ENCODE results near the gene NOD2.

NOD2 gene

GRCh38 chr16:50692644-50692998, 785 bp upstream of the NOD2 start:
- no peaks in the 10 kb centered on the region for H3K36me3 ChIP-seq (ENCODE audit: control insufficient read depth, insufficient read depth, low read length)
- DNase-seq = no peak
- H3K27me3 ChIP-seq (replicated peaks; ENCODE audit: control insufficient read depth, insufficient read depth, low read length, poor library complexity, severe bottlenecking) = no peaks in the 10 kb centered on the region
- H3K27ac ChIP-seq (ENCODE audit: insufficient read depth, low read length, poor library complexity, severe bottlenecking) = no peak overlapping the region
- H3K9me3 ChIP-seq (ENCODE audit: control insufficient read depth, low read length) = no peaks in the 10 kb centered on the region
- no peak overlapping the region for H3K4me3 ChIP-seq (ENCODE audit: insufficient read depth, low read depth, low read length, poor library complexity, severe bottlenecking)
- H3K4me1 ChIP-seq (ENCODE audit: control insufficient read depth, insufficient read depth, low read length, poor library complexity, severe bottlenecking) = peaks cover 34% of the 10 kb centered on the region

DNA sequence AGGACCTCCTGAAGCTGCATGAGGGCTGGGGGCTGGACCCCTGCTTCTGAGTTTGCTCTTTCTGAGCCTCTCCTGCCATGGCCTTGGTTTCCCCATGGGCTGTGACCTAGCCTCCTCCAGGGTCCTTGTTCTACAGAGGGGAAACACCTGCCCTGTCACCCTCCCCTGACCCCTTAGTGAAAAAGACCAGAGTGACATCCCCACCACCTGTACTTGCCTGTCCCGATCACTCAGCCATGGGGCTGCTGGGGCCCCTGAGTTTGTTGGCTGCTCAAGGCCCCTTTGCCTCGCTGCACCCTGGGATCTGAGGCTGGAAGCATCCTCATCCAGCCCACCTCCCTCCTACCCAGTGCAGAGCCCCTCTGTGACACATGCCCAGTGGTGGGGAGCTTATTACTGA, 800 bp downstream of the NOD2 start:
- DNase-seq = no peak
- no peaks in the 10 kb centered on the region for H3K36me3 ChIP-seq (ENCODE audit: control insufficient read depth, insufficient read depth, low read length)
- peak overlapping the region; percentile 63 for H3K4me3 ChIP-seq (ENCODE audit: insufficient read depth, low read depth, low read length, poor library complexity, severe bottlenecking)
- no peaks in the 10 kb centered on the region for H3K9me3 ChIP-seq (ENCODE audit: control insufficient read depth, low read length)
- no peak overlapping the region for H3K27ac ChIP-seq (ENCODE audit: insufficient read depth, low read length, poor library complexity, severe bottlenecking)
- H3K27me3 ChIP-seq (replicated peaks; ENCODE audit: control insufficient read depth, insufficient read depth, low read length, poor library complexity, severe bottlenecking) = no peaks in the 10 kb centered on the region
- H3K4me1 ChIP-seq (ENCODE audit: control insufficient read depth, insufficient read depth, low read length, poor library complexity, severe bottlenecking) = peaks cover 38% of the 10 kb centered on the region

GRCh38 chr16:50695017-50696000, 1.9 kb downstream of the NOD2 start:
- Histone ChIP-seq H3K9me3 (ENCODE audit: control insufficient read depth, low read length) (no peaks in the 10 kb centered on the region), H3K4me3 (ENCODE audit: insufficient read depth, low read depth, low read length, poor library complexity, severe bottlenecking) (no peak overlapping the region), H3K27ac (ENCODE audit: insufficient read depth, low read length, poor library complexity, severe bottlenecking) (peak overlapping the region; percentile 75), H3K4me1 (ENCODE audit: control insufficient read depth, insufficient read depth, low read length, poor library complexity, severe bottlenecking) (peaks cover 44% of the 10 kb centered on the region), H3K36me3 (ENCODE audit: control insufficient read depth, insufficient read depth, low read length) (no peaks in the 10 kb centered on the region), H3K27me3 (replicated peaks; ENCODE audit: control insufficient read depth, insufficient read depth, low read length, poor library complexity, severe bottlenecking) (no peaks in the 10 kb centered on the region)
- no peak for DNase-seq

GRCh38 chr16:50696126-50696525, 2.7 kb downstream of the NOD2 start:
- Histone ChIP-seq H3K4me3 (ENCODE audit: insufficient read depth, low read depth, low read length, poor library complexity, severe bottlenecking) (no peak overlapping the region), H3K9me3 (ENCODE audit: control insufficient read depth, low read length) (no peaks in the 10 kb centered on the region), H3K27me3 (replicated peaks; ENCODE audit: control insufficient read depth, insufficient read depth, low read length, poor library complexity, severe bottlenecking) (no peaks in the 10 kb centered on the region), H3K27ac (ENCODE audit: insufficient read depth, low read length, poor library complexity, severe bottlenecking) (peak overlapping the region; percentile 75), H3K4me1 (ENCODE audit: control insufficient read depth, insufficient read depth, low read length, poor library complexity, severe bottlenecking) (peaks cover 44% of the 10 kb centered on the region), H3K36me3 (ENCODE audit: control insufficient read depth, insufficient read depth, low read length) (no peaks in the 10 kb centered on the region)
- no peak for DNase-seq

DNA sequence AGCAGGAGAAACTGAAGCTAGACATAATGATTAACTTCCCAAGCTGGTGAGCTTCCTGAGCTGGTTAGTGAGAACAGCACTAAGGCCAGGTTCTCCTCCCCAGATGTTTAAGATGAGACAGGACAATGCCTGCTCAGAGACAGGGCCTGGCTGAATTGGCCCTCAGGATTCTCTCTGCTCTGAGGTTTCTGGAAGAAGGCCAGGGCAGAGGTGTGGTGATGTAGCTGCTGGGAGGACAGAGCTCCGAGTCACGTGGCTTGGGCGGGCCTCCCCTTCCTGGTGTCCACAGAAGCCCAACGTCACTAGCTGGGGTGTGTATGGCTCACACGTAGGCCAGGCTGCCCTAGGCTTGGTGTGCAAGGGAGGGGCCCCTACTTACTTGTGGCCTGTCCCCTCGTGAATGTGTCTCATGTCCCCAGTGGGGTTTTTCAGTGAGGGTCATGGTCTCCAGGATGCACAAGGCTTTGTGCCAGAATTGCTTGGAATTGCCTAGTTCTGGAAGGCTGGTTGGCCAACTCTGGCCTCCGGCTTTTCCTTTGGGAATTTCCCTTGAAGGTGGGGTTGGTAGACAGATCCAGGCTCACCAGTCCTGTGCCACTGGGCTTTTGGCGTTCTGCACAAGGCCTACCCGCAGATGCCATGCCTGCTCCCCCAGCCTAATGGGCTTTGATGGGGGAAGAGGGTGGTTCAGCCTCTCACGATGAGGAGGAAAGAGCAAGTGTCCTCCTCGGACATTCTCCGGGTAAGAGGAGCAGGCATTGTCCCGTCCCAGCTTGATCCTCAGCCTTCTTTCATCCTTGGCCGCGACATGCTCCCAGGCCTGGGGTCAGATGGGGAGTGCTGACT, 3.4 kb downstream of the NOD2 start:
- Histone ChIP-seq H3K27ac (ENCODE audit: insufficient read depth, low read length, poor library complexity, severe bottlenecking) (peak overlapping the region; percentile 75), H3K4me1 (ENCODE audit: control insufficient read depth, insufficient read depth, low read length, poor library complexity, severe bottlenecking) (peaks cover 44% of the 10 kb centered on the region)

GRCh38 chr16:50697421-50697715, 4.0 kb downstream of the NOD2 start:
- H3K27me3 ChIP-seq (replicated peaks; ENCODE audit: control insufficient read depth, insufficient read depth, low read length, poor library complexity, severe bottlenecking) = no peaks in the 10 kb centered on the region
- H3K4me1 ChIP-seq (ENCODE audit: control insufficient read depth, insufficient read depth, low read length, poor library complexity, severe bottlenecking) = peaks cover 44% of the 10 kb centered on the region
- H3K4me3 ChIP-seq (ENCODE audit: insufficient read depth, low read depth, low read length, poor library complexity, severe bottlenecking) = peak overlapping the region; percentile 49
- no peaks in the 10 kb centered on the region for H3K36me3 ChIP-seq (ENCODE audit: control insufficient read depth, insufficient read depth, low read length)
- DNase-seq = no peak
- H3K27ac ChIP-seq (ENCODE audit: insufficient read depth, low read length, poor library complexity, severe bottlenecking) = peak overlapping the region; percentile 75
- H3K9me3 ChIP-seq (ENCODE audit: control insufficient read depth, low read length) = no peaks in the 10 kb centered on the region

More for the DNA sequence above, 3.4 kb downstream of the NOD2 start:
- DNase-seq = peak; percentile 62 to 72 (median 65)
- H3K27me3 ChIP-seq (replicated peaks; ENCODE audit: control insufficient read depth, insufficient read depth, low read length, poor library complexity, severe bottlenecking) = no peaks in the 10 kb centered on the region
- peak overlapping the region; percentile 49 for H3K4me3 ChIP-seq (ENCODE audit: insufficient read depth, low read depth, low read length, poor library complexity, severe bottlenecking)
- H3K9me3 ChIP-seq (ENCODE audit: control insufficient read depth, low read length) = no peaks in the 10 kb centered on the region
- no peaks in the 10 kb centered on the region for H3K36me3 ChIP-seq (ENCODE audit: control insufficient read depth, insufficient read depth, low read length)

DNA sequence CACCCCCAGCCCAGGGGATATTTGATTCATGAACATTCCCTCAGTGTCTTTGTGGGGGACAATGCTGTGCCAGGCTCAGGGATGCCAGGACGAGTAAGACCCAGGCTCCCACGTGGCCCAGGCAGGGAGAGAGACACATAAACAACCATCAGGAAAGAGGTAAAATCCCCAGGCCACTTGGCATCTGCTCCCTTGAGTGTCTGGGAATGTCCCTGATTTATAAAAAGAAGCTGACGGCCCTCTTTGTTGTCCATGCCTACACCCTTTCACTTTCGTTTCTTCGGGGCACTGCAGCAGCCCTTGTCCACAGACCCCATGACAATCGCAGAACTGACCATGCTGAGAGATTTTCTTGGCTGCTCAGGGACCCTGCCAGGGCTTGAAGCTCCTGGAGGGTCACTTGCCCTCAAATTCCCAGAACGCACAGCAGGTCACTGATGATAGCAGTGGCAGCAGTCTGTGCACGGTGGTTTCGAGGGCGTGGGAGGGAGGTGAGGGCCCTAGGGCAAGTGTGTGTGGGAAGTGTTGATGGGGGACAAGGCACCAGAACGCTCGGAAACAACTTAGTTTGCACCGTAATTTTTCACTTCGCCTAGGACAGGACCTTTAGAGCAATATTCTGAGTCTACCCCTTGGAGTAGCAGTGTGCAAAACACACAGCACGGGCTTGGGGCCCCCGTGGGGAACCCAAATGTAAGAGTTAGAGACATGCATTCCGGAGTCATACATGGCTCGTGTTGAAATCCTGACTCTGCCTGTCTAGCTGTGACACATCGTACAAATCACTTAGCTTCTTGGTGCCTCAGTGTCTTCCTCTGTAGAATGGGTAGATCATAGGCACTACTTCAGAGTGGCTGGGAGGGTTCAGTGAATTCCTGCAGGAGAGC, 4.7 kb downstream of the NOD2 start:
- Histone ChIP-seq H3K36me3 (ENCODE audit: control insufficient read depth, insufficient read depth, low read length) (no peaks in the 10 kb centered on the region), H3K27me3 (replicated peaks; ENCODE audit: control insufficient read depth, insufficient read depth, low read length, poor library complexity, severe bottlenecking) (no peaks in the 10 kb centered on the region), H3K27ac (ENCODE audit: insufficient read depth, low read length, poor library complexity, severe bottlenecking) (peak overlapping the region; percentile 75), H3K9me3 (ENCODE audit: control insufficient read depth, low read length) (no peaks in the 10 kb centered on the region), H3K4me1 (ENCODE audit: control insufficient read depth, insufficient read depth, low read length, poor library complexity, severe bottlenecking) (peaks cover 44% of the 10 kb centered on the region), H3K4me3 (ENCODE audit: insufficient read depth, low read depth, low read length, poor library complexity, severe bottlenecking) (peak overlapping the region; percentile 49)
- DNase-seq = peak in 2 of 3 donors; percentile 25 to 46

GRCh38 chr16:50699326-50700159, 6.1 kb downstream of the NOD2 start:
- peak overlapping the region; percentile 58 for H3K27ac ChIP-seq (ENCODE audit: insufficient read depth, low read length, poor library complexity, severe bottlenecking)
- peaks cover 34% of the 10 kb centered on the region for H3K4me1 ChIP-seq (ENCODE audit: control insufficient read depth, insufficient read depth, low read length, poor library complexity, severe bottlenecking)
- no peaks in the 10 kb centered on the region for H3K27me3 ChIP-seq (replicated peaks; ENCODE audit: control insufficient read depth, insufficient read depth, low read length, poor library complexity, severe bottlenecking)
- DNase-seq = peak in 2 of 3 donors; percentile 33 to 54
- H3K9me3 ChIP-seq (ENCODE audit: control insufficient read depth, low read length) = peaks cover 6% of the 10 kb centered on the region
- H3K4me3 ChIP-seq (ENCODE audit: insufficient read depth, low read depth, low read length, poor library complexity, severe bottlenecking) = no peak overlapping the region
- H3K36me3 ChIP-seq (ENCODE audit: control insufficient read depth, insufficient read depth, low read length) = peaks cover 5% of the 10 kb centered on the region

DNA sequence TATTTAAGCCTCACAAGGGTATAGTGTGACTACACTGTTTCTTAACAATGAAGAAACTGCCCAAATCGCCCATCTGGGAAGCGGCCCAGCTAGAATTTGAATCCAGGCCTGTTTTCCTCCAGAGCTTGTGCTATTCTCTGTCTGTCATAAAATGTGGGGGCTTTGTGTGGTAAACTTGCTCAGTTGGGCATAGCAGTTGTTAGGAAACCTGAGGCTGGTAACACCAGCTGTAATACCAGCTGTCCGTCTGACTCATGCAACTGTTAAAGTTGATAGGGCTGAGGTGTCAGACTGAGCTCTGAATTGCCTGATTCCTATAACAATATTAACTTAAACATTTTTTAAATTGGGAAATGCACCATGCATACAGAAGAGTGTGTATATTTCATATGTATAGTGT, 9.3 kb downstream of the NOD2 start:
- no peak for DNase-seq

More for the DNA sequence above, 9.3 kb downstream of the NOD2 start:
- peaks cover 11% of the 10 kb centered on the region for H3K4me1 ChIP-seq (ENCODE audit: control insufficient read depth, insufficient read depth, low read length, poor library complexity, severe bottlenecking)
- H3K4me3 ChIP-seq (ENCODE audit: insufficient read depth, low read depth, low read length, poor library complexity, severe bottlenecking) = no peak overlapping the region
- H3K27ac ChIP-seq (ENCODE audit: insufficient read depth, low read length, poor library complexity, severe bottlenecking) = no peak overlapping the region
- H3K27me3 ChIP-seq (replicated peaks; ENCODE audit: control insufficient read depth, insufficient read depth, low read length, poor library complexity, severe bottlenecking) = no peaks in the 10 kb centered on the region
- peaks cover 5% of the 10 kb centered on the region for H3K36me3 ChIP-seq (ENCODE audit: control insufficient read depth, insufficient read depth, low read length)
- peaks cover 8% of the 10 kb centered on the region for H3K9me3 ChIP-seq (ENCODE audit: control insufficient read depth, low read length)
